Endothelial cell of umbilical vein (primary cell): ENCODE data around the gene RCVRN. TPM values are rescaled to one million over a fixed set of nuclear protein-coding genes. Genes with fewer than 3 reads are reported as not detected.

Experiments
- BruUV-seq: library from RNA; stranded (reverse); fragments of 400-500 nt; replicated peaks from 2 replicates; lab custom pipeline; 2021; lab: Mats Ljungman, UMichigan
- CTCF ChIA-PET: fragments of 300-600, 350-600 bp; sonication (Branson Sonifier 250); formaldehyde crosslinking; loops from one replicate; lab custom pipeline; 2021; ENCODE audit warnings: antibody characterized with exemption, inconsistent platforms; lab: Charles Lee
- POLR2A ChIA-PET: fragments of 300-600, 350-600 bp; sonication (Branson Sonifier 250); formaldehyde crosslinking; loops from one replicate; lab custom pipeline; 2021; ENCODE audit warnings: antibody characterized with exemption, inconsistent platforms; lab: Charles Lee
- DNase-seq: peaks from one replicate; pipeline ENCODE4 v3.0.0-alpha.2; 2011; ENCODE audit warnings: low read depth, low spot score
- FAIRE-seq: peaks from 2 replicates; lab custom pipeline; 2011; peaks lifted over from hg19 to GRCh38; lab: Jason Lieb, UNC
- H2AFZ ChIP-seq: 2 replicates; pipeline ENCODE4 v1.6.0; 2012; ENCODE audit warnings: low read depth, low read length, control low read depth, inconsistent platforms
- H3K27ac ChIP-seq: 2 replicates; pipeline ENCODE4 v1.5.1; 2011; ENCODE audit warnings: low read depth, mild to moderate bottlenecking, control low read depth, low read length, moderate library complexity; ENCODE audit not compliant: insufficient read depth
- H3K27me3 ChIP-seq, 2 experiments: 2 replicates each; pipeline versions ENCODE4 v1.6.0 to v1.6.1; 2011; ENCODE audit warnings: low read length in 2 of 2, mixed read lengths in 1 of 2; ENCODE audit not compliant: control insufficient read depth in 2 of 2, insufficient read depth in 2 of 2
- H3K36me3 ChIP-seq, 2 experiments: 2 replicates in 1 of 2; 3 replicates in 1 of 2; pipeline ENCODE4 v1.5.1; 2011; ENCODE audit warnings: low read length in 2 of 2, mild to moderate bottlenecking in 1 of 2, moderate library complexity in 1 of 2; ENCODE audit not compliant: control insufficient read depth in 2 of 2, insufficient read depth in 2 of 2; ENCODE audit errors: extremely low read depth in 1 of 2
- H3K4me1 ChIP-seq: 3 replicates; pipeline ENCODE4 v1.5.1; 2011; ENCODE audit warnings: mild to moderate bottlenecking, low read length; ENCODE audit not compliant: control insufficient read depth, insufficient read depth; ENCODE audit errors: extremely low read depth
- H3K4me2 ChIP-seq: 2 replicates; pipeline ENCODE4 v1.6.1; 2011; ENCODE audit warnings: low read length, control low read depth, mixed read lengths; ENCODE audit not compliant: insufficient read depth
- H3K4me3 ChIP-seq, 3 experiments: fragments of 200-600 bp in 1 of 3; sonication (generic), shearing (Covaris generic) in 1 of 3; replicated peaks in 1 of 3; 2 replicates each; pipeline ENCODE4 v1.5.1; 2011 to 2016; ENCODE audit warnings: control low read depth in 3 of 3, low read length in 3 of 3, mild to moderate bottlenecking in 2 of 3, inconsistent platforms in 1 of 3, low read depth in 1 of 3, moderate library complexity in 1 of 3; ENCODE audit not compliant: insufficient read depth in 1 of 3
- H3K79me2 ChIP-seq: 2 replicates; pipeline ENCODE4 v1.6.0; 2012; ENCODE audit warnings: low read length, inconsistent platforms; ENCODE audit not compliant: control insufficient read depth, insufficient read depth
- H3K9ac ChIP-seq: replicated peaks from 2 replicates; pipeline ENCODE3; 2011; ENCODE audit warnings: low read length, control low read depth; ENCODE audit not compliant: insufficient read depth; ENCODE audit errors: extremely low read depth
- H3K9me1 ChIP-seq: replicated peaks from 3 replicates; pipeline ENCODE4 v1.6.0; 2011; ENCODE audit warnings: mild to moderate bottlenecking, low read length; ENCODE audit not compliant: control insufficient read depth, insufficient read depth; ENCODE audit errors: extremely low read depth
- H3K9me3 ChIP-seq: replicated peaks from 2 replicates; pipeline ENCODE4 v1.5.1; 2012; ENCODE audit warnings: low read length, inconsistent platforms; ENCODE audit not compliant: control insufficient read depth, insufficient read depth
- H4K20me1 ChIP-seq: replicated peaks from 2 replicates; pipeline ENCODE3; 2011; ENCODE audit warnings: mild to moderate bottlenecking, low read length; ENCODE audit not compliant: control insufficient read depth, insufficient read depth; ENCODE audit errors: extremely low read depth
- CTCF ChIP-seq, 2 donors: IDR thresholded peaks; 1 replicate in 1 of 2; 2 replicates in 1 of 2; pipeline ENCODE4 v1.5.1; 2011; ENCODE audit warnings: low read length in 2 of 2, mild to moderate bottlenecking in 2 of 2, moderate library complexity in 2 of 2, control low read depth in 1 of 2, inconsistent platforms in 1 of 2, low read depth in 1 of 2; ENCODE audit not compliant: insufficient read depth in 1 of 2; ENCODE audit errors: extremely low read depth in 1 of 2
- EZH2 ChIP-seq: IDR thresholded peaks from 2 replicates; pipeline ENCODE4 v1.6.1; 2012; ENCODE audit warnings: borderline replicate concordance, low read depth, mild to moderate bottlenecking, moderate library complexity, low read length, inconsistent platforms; ENCODE audit not compliant: severe bottlenecking
- FOS ChIP-seq: IDR thresholded peaks from 2 replicates; pipeline ENCODE4 v1.6.1; 2011; ENCODE audit warnings: mild to moderate bottlenecking, low read length, moderate library complexity, borderline replicate concordance; ENCODE audit not compliant: insufficient read depth
- GATA2 ChIP-seq: IDR thresholded peaks from 2 replicates; pipeline ENCODE4 v1.7.0; 2011; ENCODE audit warnings: low read depth, mild to moderate bottlenecking, moderate library complexity, mixed read lengths, low read length; ENCODE audit not compliant: insufficient read length, insufficient read depth
- JUN ChIP-seq: IDR thresholded peaks from 2 replicates; pipeline ENCODE4 v1.6.1; 2011; ENCODE audit warnings: borderline replicate concordance, low read depth; ENCODE audit not compliant: insufficient read length, insufficient read depth
- MYC ChIP-seq: IDR thresholded peaks from one replicate; pipeline ENCODE4 v1.6.1; 2011; ENCODE audit warnings: mild to moderate bottlenecking, low read depth, low read length
- POLR2A ChIP-seq: IDR thresholded peaks from 2 replicates; pipeline ENCODE4 v1.6.1; 2012; ENCODE audit warnings: low read depth, mild to moderate bottlenecking, control low read depth, low read length
- POLR2AphosphoS5 ChIP-seq: IDR thresholded peaks from 2 replicates; pipeline ENCODE4 v1.6.1; 2012; ENCODE audit warnings: low read depth, mild to moderate bottlenecking, control low read depth, low read length, moderate library complexity; ENCODE audit not compliant: insufficient read depth
- dilution Hi-C: fragments of 300-500 bp; cut with MboI; formaldehyde crosslinking; loops from one replicate; pipeline ENCODE4 v1.15.0; 2019; ENCODE audit warnings: low sequenced_read_pairs; ENCODE audit not compliant: extremely low pct_ligation_motif_present
- intact Hi-C: fragments of 100-400 bp; cut with micrococcal nuclease; formaldehyde crosslinking; loops from one replicate; pipeline ENCODE4 v1.10.0; 2022
- polyA plus RNA-seq, 4 experiments: library from polyadenylated mRNA; depleted of rRNA in 3 of 4; stranded (reverse) in 3 of 4; unstranded in 1 of 4; fragments of >200 nt; gene quantifications; 2 replicates each; pipeline versions ENCODE4 v1.2.1 to v1.2.3, GENCODE V29; 2011 to 2012; ENCODE audit warnings: missing spikeins in 1 of 4
- total RNA-seq: library from RNA; stranded (reverse); gene quantifications from 2 replicates; pipeline ENCODE4 v1.2.3, GENCODE V29; 2021
- TF ChIP-seq, protein P1 (sequence below): IDR thresholded peaks from 2 replicates; pipeline ENCODE4 v1.6.1; 2011; ENCODE audit not compliant: insufficient read depth, insufficient read length

The RCVRN gene
- total and polyA plus RNA-seq, 2 donors (not counting 3 experiments of a cell fraction or from before 2014, with no cell fraction given), result not detected

- H3K9me1 ChIP-seq, result no peaks in the 10 kb centered on the region
- H2AFZ ChIP-seq, result no peak overlapping the region
- H3K9me3 ChIP-seq, result peaks cover 7% of the 10 kb centered on the region
- dilution Hi-C loops (no loop called here), intact Hi-C loops (no loop called here)
- H4K20me1 ChIP-seq, result no peaks in the 10 kb centered on the region
- no peak for TF ChIP-seq EZH2
- no peak for TF ChIP-seq GATA2
- no peak for TF ChIP-seq JUN
- TF ChIP-seq CTCF (IDR thresholded peaks at IDR 0.05; ENCODE audit: extremely low read depth in 1 of 2, insufficient read depth in 1 of 2, low read depth in 1 of 2, low read length in 2 of 2), result no peak
- no peak for TF ChIP-seq POLR2AphosphoS5
- no peak for TF ChIP-seq FOS
- TF ChIP-seq POLR2A, result no peak
- TF ChIP-seq, protein P1, sequence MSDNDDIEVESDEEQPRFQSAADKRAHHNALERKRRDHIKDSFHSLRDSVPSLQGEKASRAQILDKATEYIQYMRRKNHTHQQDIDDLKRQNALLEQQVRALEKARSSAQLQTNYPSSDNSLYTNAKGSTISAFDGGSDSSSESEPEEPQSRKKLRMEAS, result no peak
- TF ChIP-seq MYC, result no peak
- H3K27ac ChIP-seq, result no peak overlapping the region
- H3K4me2 ChIP-seq, result no peak overlapping the region
- FAIRE-seq (no peak), DNase-seq (no peak)
- no peak overlapping the region for H3K9ac ChIP-seq
- H3K4me3 ChIP-seq, result no peak overlapping the region
- H3K79me2 ChIP-seq, result no peaks in the 10 kb centered on the region
- BruUV-seq, result no TSS peak
- H3K36me3 ChIP-seq, result no peaks in the 10 kb centered on the region
- H3K4me1 ChIP-seq, result no peaks in the 10 kb centered on the region
- ChIA-PET POLR2A (no interaction called here), CTCF (interaction anchor here (1.4 kb wide), 1 partner anchor 30 kb away, joined by 3 read pairs; no protein-coding TSS in a partner anchor)
- no peaks in the 10 kb centered on the region for H3K27me3 ChIP-seq
These were observed 3.6 kb upstream of the RCVRN start for GRCh38 chr17:9908649-9909042.
